HG02610 (cell line): ENCODE data around the gene ROCK2.

ENCODE experiments used
- ATAC-seq: cut with Tn5 transposase; IDR thresholded peaks from one replicate; pipeline ENCODE4 v1.9.1; 2021; ENCODE audit warnings: mild to moderate bottlenecking, moderate library complexity; ENCODE audit not compliant: unreplicated experiment

ROCK2 gene

GRCh38 chr2:11158916-11159573 is 185.4 kb downstream of the ROCK2 start:
- no peak for ATAC-seq

- no peak for ATAC-seq
Measured at GRCh38 chr2:11157731-11158130, 186.7 kb downstream of the ROCK2 start.

GRCh38 chr2:11157296-11157695 is 187.1 kb downstream of the ROCK2 start:
- no peak for ATAC-seq

GRCh38 chr2:11156396-11157075 is 187.9 kb downstream of the ROCK2 start:
- no peak for ATAC-seq

- ATAC-seq: peak; percentile 71
Measured at GRCh38 chr2:11155381-11156035, 188.9 kb downstream of the ROCK2 start, which contains the start of gene SLC66A3. Gene SLC66A3 (plus strand): TSS chr2:11155467. CDS start chr2:11155547, 80 bp downstream.

- peak; percentile 75 for ATAC-seq
Measured at GRCh38 chr2:11154923-11155380, 189.5 kb downstream of the ROCK2 start.

- peak; percentile 19 for ATAC-seq
Measured at GRCh38 chr2:11154016-11154922, 190.2 kb downstream of the ROCK2 start.

DNA sequence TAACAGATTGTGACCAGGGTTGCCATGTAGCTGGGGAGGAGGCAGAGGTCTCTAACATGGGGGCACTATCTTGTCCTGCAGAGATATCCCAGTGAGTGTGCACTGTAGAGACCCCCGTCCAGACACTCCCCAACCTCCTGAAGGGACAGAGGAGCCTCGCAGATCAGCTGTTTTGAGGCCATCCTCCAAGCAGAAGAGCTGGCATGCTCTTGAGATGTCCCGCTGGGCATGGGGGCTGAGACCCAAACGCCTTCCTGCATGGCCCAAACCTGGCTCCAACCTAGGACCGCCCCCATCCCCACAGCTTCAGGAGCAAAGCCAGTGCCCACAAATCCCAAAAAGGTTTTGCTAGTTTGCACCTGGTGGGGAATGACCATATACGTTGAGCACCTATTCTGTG is 191.8 kb downstream of the ROCK2 start:
- no peak for ATAC-seq

- no peak for ATAC-seq
Measured at GRCh38 chr2:11147263-11147662, 197.2 kb downstream of the ROCK2 start.

DNA sequence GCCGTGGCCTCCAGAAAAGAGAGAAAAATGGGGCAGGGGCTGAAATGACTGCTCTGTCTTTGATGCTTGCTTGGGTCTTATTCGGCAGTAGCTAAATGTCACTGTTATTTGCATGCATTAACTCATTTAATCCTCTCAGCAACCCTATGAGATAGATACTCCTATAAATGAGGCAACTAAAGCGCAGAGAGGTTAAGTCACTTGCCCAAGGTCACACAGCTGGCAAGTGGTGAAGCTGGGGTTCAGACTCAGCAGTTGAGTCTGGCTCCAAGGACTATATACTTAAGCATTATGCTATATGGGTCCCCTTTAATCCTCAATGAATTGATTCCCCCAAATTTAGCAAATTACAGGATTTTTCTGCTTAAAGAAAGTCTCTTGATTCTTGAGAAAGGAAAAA is 198.4 kb downstream of the ROCK2 start:
- ATAC-seq: no peak

- no peak for ATAC-seq
Measured at GRCh38 chr2:11145350-11145749, 199.1 kb downstream of the ROCK2 start.

- ATAC-seq: no peak
Measured at GRCh38 chr2:11144738-11145079, 199.7 kb downstream of the ROCK2 start.

GRCh38 chr2:11144077-11144737 is 200.2 kb downstream of the ROCK2 start:
- no peak for ATAC-seq

DNA sequence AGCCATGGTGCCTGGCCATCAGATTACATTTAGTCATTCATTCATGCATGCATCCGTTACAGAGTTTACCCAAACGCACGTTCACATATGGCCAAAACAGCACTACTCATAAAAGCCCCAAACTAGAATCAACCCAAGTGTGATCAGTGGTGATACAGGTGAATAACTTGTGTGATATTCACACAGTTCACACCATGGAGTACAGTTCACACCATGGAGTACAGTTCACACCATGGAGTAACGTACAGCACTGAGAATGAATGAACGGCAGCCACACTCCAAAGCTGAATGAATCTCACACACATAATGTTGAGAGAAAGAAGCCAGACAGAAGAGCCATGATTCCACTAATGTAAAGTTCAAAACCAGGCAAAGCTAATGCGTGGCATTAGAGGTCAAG is 201.4 kb downstream of the ROCK2 start:
- ATAC-seq: no peak

- ATAC-seq: no peak
Measured at GRCh38 chr2:11142330-11142729, 202.1 kb downstream of the ROCK2 start.

DNA sequence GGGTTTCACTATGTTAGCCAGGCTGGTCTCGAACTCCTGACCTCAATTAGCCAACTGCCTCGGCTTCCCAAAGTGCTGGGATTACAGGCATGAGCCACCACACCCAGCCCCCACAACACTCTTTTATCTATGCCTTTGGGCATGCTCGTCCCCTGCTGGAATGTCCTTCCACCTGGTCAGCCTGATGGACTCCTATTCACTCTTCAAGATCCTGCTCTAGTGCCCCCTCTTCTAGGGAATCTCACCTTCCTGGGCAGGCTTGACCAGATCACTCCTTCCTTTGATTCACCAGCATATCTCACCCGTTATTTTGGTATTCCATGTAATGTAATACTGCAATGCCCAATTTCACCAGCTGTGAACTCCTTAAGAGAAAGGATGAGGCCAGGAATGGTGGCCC is 203.1 kb downstream of the ROCK2 start:
- ATAC-seq: no peak

GRCh38 chr2:11140492-11140891 is 203.9 kb downstream of the ROCK2 start:
- ATAC-seq: no peak

DNA sequence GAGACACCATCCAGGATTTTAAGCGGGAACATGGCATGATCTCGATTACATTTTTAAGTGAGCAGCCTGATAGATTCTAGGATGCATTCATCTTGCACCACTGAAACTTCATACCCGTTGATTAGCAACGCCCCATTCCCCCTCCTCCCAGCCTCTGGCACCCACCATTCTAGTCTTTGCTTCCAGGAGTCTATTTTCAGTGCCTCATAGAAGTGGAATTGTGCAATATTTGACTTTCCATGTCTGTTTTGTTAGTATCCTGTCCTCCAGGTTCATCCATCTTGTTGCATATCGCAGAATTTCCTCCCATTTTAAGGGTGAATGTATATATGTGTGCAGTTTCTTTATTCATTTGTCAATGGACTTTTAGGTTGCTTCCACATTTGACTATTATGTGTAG is 210.1 kb downstream of the ROCK2 start:
- no peak for ATAC-seq

- ATAC-seq: no peak
Measured at GRCh38 chr2:11133936-11134320, 210.5 kb downstream of the ROCK2 start.

- ATAC-seq: no peak
Measured at GRCh38 chr2:11133238-11133935, 211.0 kb downstream of the ROCK2 start.
